BLaER1 (cell line): Measurements from ENCODE around the gene TTLL8.

Experiments
- H3K27ac ChIP-seq: shearing (Covaris generic); formaldehyde crosslinking; 2 replicates; pipeline ENCODE4 v1.8.1; 2022
- H3K27me3 ChIP-seq: shearing (Covaris generic); formaldehyde crosslinking; 2 replicates; pipeline ENCODE4 v1.8.1; 2022
- H3K36me3 ChIP-seq: shearing (Covaris generic); formaldehyde crosslinking; 2 replicates; pipeline ENCODE4 v1.8.1; 2022
- H3K4me1 ChIP-seq: shearing (Covaris generic); formaldehyde crosslinking; 2 replicates; pipeline ENCODE4 v1.8.1; 2022
- H3K4me2 ChIP-seq: shearing (Covaris generic); formaldehyde crosslinking; 2 replicates; pipeline ENCODE4 v1.8.1; 2022
- H3K4me3 ChIP-seq: shearing (Covaris generic); formaldehyde crosslinking; 2 replicates; pipeline ENCODE4 v1.8.1; 2022
- H3K9ac ChIP-seq: shearing (Covaris generic); formaldehyde crosslinking; 2 replicates; pipeline ENCODE4 v1.8.1; 2022
- H3K9me3 ChIP-seq: shearing (Covaris generic); formaldehyde crosslinking; 2 replicates; pipeline ENCODE4 v1.8.1; 2022
- H4K20me1 ChIP-seq: shearing (Covaris generic); formaldehyde crosslinking; 2 replicates; pipeline ENCODE4 v1.8.1; 2022
- Cebpa-rat ChIP-seq: shearing (Covaris generic); IDR thresholded peaks from 2 replicates; pipeline ENCODE4 v1.8.1; 2022

TTLL8 gene

DNA sequence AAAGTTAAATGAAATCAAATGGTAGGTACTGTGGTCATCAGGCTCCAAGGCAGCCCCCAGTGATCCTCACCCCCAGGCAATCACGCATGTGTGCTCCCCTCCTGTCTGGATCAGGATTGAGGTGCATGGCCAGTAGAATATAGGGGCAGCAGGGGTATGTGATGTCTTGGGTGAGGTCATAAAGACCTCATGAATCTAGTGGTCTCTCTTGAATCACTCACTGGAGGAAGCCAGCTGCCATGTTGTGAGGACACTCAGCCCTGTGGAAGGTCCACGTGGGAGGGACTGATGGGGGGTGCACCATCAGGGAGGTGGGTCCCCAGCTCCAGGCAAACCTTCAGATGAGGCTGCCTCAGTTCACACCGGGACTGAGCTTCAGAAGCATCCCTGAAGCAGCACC is 38.8 kb downstream of the TTLL8 start:
- H3K4me2 ChIP-seq, result no peak overlapping the region
- no peak overlapping the region for H3K9ac ChIP-seq
- H3K36me3 ChIP-seq, result no peaks in the 10 kb centered on the region
- H3K27me3 ChIP-seq, result peaks cover 52% of the 10 kb centered on the region
- no peak for TF ChIP-seq Cebpa-rat
- H3K4me3 ChIP-seq, result no peak overlapping the region
- peaks cover 12% of the 10 kb centered on the region; the same call in 1 of the 2 replicates for H3K9me3 ChIP-seq
- peaks cover 12% of the 10 kb centered on the region; the same call in 1 of the 2 replicates for H4K20me1 ChIP-seq
- no peak overlapping the region for H3K27ac ChIP-seq
- peaks cover 8% of the 10 kb centered on the region; the same call in 1 of the 2 replicates for H3K4me1 ChIP-seq

DNA sequence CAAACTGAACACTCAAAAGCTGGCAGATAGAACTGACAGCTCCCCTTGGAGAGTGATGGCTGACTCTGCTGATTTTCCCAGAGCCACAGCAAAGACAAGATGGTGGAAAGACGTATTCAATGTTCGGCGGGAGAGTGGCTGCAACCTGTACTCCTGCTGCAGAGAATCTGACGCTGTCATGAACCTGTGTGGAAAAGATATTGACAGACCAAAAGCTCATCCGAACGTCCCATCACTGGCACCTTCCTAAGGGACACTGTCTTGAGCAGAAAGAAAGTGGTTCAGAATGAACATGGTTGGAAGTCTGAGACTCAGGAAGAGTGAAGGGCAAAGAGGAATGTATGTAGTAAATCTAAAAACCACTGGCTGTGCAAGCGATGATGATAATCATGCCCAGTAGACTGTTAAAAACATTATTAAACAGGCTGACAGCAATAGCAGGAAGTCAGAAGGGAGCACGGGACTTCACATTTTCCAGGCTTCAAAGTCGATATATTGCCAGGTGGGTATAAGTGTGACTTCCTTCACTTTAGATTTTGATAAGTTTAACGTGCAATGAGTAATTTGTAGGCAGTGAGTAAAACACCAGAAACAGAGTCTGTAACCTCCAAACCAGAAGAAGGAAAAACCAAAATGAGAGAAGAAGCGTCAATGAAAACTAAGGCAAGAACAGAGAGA is 39.4 kb downstream of the TTLL8 start:
- no peak overlapping the region; the same call in 1 of the 2 replicates for H3K4me2 ChIP-seq
- no peak overlapping the region for H3K9ac ChIP-seq
- H3K36me3 ChIP-seq, result no peaks in the 10 kb centered on the region
- H3K4me1 ChIP-seq, result peaks cover 9% of the 10 kb centered on the region; the same call in 1 of the 2 replicates
- no peak overlapping the region for H3K4me3 ChIP-seq
- no peak for TF ChIP-seq Cebpa-rat
- H4K20me1 ChIP-seq, result peaks cover 16% of the 10 kb centered on the region; the same call in 1 of the 2 replicates
- peaks cover 12% of the 10 kb centered on the region; the same call in 1 of the 2 replicates for H3K9me3 ChIP-seq
- H3K27ac ChIP-seq, result no peak overlapping the region
- H3K27me3 ChIP-seq, result peaks cover 57% of the 10 kb centered on the region

DNA sequence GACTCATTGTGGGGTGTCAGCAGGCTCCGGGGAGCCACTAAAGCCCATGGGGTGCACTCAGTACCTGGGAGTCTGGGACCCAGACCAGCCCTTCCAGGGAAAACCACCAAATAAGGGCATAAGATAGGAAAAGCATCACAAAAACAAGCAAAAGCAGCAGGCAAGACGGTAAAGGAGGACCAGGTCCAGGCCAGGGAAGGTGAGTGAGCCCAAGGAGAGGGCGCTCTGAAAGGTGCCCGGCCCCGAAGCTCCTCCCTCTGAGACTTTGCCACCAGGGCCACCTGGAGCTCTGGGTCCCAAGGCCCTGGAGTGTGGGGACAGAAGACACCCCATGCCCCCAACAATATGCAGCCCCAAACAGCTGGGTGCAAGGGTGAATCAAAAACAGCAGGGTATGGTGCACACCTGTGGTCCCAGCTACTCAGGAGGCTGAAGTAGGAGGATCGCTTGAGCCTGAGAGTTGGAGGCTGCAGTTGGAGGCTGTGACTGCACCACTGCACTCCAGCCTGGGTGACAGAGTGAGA is 40.3 kb downstream of the TTLL8 start:
- H4K20me1 ChIP-seq, result peaks cover 18% of the 10 kb centered on the region; the same call in 1 of the 2 replicates
- no peak for TF ChIP-seq Cebpa-rat
- no peak overlapping the region for H3K4me2 ChIP-seq
- no peak overlapping the region for H3K9ac ChIP-seq
- peaks cover 67% of the 10 kb centered on the region for H3K27me3 ChIP-seq
- H3K4me3 ChIP-seq, result no peak overlapping the region
- H3K36me3 ChIP-seq, result no peaks in the 10 kb centered on the region
- H3K27ac ChIP-seq, result no peak overlapping the region
- H3K9me3 ChIP-seq, result peaks cover 12% of the 10 kb centered on the region; the same call in 1 of the 2 replicates
- H3K4me1 ChIP-seq, result peaks cover 9% of the 10 kb centered on the region; the same call in 1 of the 2 replicates

DNA sequence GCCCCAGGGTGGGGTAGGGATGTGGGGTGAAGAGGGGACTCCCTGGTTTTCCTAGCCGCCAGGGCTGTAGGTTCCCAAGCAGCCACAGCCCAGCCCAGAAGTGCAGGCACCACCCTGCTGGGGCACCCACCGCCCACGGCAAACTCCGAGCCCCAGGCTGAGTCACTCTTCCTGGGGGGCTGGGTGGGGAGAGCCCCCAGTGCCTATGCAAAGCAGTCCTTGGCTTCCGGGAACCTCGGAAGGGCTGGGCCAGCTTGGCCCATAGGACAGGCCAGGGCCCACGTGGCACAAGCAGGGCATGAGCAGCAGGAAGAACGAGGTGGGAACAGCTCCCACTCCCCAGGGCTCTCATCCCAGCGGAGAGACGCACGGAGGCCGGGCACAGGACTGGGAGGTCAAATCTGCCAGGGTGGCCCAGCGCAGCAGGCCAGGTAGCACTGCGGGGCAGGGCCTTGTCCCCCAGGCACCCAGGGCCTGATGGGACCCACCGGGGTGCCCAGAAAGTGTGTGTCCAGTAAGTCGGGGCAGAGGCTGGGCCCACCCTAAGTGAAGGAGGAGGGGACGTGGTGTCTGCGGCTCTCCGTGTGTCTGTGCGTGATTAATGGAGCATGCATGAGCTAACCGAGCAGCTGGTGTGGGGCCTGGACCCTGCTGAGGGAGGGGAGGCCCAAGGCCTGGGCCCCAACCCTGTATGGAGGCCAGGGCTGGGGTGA is 41.0 kb downstream of the TTLL8 start:
- no peaks in the 10 kb centered on the region for H3K36me3 ChIP-seq
- H3K4me2 ChIP-seq, result no peak overlapping the region
- H3K4me3 ChIP-seq, result no peak overlapping the region
- H3K27me3 ChIP-seq, result peaks cover 73% of the 10 kb centered on the region
- H3K9me3 ChIP-seq, result peaks cover 12% of the 10 kb centered on the region; the same call in 1 of the 2 replicates
- peaks cover 9% of the 10 kb centered on the region; the same call in 1 of the 2 replicates for H3K4me1 ChIP-seq
- H3K9ac ChIP-seq, result no peak overlapping the region
- TF ChIP-seq Cebpa-rat, result no peak
- H4K20me1 ChIP-seq, result peaks cover 25% of the 10 kb centered on the region; the same call in 1 of the 2 replicates
- H3K27ac ChIP-seq, result no peak overlapping the region

DNA sequence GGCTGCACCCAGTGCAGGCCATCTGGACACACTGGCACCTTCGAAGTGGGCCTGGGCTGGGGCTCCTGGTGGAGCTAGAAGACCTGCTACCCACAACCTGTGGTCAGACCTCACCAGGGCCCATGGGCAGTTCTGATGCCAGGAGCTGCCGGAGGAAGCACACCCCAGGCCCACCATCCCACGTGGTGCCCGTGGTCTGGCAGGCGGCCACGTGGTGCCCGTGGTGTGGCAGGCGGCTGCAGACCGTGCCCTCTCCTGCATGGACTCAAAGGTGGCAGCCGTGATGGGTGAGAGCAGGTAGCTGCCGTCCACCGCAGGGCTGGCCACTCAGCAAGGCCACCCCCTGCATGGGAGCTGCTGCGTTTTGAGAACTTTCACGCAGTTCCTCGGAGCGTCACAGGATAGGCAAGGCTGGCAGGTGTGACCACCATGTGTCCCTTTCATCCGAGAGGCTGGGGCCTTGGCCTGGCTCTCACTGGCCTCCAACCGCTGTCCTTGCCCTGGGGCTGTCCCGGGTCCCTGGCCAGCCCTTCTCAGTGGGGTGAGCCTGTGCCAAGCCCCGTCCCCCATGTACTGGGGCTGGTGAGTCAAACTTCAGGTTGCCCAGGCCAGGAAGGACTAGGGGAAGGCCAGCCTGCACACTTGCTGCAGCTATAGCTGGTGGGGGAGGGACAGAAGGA is 41.6 kb downstream of the TTLL8 start:
- peaks cover 80% of the 10 kb centered on the region for H3K27me3 ChIP-seq
- TF ChIP-seq Cebpa-rat, result no peak

DNA sequence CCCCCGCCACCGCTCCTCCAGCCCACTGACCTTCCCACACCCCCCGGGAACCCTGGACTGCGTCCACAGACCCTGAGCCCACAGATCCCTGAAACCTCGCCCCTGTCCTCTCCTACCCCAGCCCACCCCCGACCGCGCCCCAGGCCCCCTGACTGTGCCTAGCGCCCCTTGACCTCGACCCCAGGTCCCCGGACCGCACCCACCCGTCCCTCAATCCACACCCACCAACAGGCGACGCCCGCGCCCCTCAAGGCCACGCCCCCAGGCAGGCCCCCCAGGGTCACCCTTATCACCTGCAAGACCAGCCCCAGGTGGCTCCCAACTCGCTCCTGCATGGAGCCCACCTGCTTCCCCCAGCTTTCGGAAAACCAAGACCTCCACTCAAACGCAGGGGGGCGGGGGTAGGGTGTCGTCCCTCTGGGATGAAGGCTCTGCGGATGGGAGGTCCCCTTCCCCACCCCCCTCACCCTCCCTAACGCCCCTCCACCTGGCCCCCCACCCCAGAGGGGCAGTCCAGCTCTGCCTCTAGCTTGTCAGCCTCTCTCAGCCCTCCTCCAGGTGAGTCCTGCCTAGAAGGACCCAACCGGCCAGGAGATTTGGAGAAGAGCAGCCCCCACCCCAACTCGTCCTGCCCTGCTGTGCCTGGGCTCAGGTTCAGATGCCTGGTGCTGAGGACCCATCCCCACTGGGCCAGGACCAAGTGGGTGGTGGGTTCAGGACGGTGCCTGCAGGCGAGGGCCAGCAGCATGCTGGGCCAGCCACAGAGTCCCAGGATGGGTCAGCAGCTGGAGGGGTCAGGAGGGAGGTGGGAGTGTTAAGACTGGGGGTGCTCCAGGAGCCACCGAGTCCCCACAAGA is 42.4 kb downstream of the TTLL8 start:
- Histone ChIP-seq H3K4me1 (peaks cover 9% of the 10 kb centered on the region; the same call in 1 of the 2 replicates), H3K27me3 (peaks cover 88% of the 10 kb centered on the region)

More for the DNA sequence above, 41.6 kb downstream of the TTLL8 start:
- H3K4me1 ChIP-seq, result peaks cover 9% of the 10 kb centered on the region; the same call in 1 of the 2 replicates
- no peak overlapping the region for H3K9ac ChIP-seq
- H3K4me2 ChIP-seq, result no peak overlapping the region
- H3K9me3 ChIP-seq, result peaks cover 12% of the 10 kb centered on the region; the same call in 1 of the 2 replicates
- peaks cover 32% of the 10 kb centered on the region; the same call in 1 of the 2 replicates for H4K20me1 ChIP-seq
- no peak overlapping the region for H3K27ac ChIP-seq
- H3K4me3 ChIP-seq, result no peak overlapping the region
- no peaks in the 10 kb centered on the region for H3K36me3 ChIP-seq

DNA sequence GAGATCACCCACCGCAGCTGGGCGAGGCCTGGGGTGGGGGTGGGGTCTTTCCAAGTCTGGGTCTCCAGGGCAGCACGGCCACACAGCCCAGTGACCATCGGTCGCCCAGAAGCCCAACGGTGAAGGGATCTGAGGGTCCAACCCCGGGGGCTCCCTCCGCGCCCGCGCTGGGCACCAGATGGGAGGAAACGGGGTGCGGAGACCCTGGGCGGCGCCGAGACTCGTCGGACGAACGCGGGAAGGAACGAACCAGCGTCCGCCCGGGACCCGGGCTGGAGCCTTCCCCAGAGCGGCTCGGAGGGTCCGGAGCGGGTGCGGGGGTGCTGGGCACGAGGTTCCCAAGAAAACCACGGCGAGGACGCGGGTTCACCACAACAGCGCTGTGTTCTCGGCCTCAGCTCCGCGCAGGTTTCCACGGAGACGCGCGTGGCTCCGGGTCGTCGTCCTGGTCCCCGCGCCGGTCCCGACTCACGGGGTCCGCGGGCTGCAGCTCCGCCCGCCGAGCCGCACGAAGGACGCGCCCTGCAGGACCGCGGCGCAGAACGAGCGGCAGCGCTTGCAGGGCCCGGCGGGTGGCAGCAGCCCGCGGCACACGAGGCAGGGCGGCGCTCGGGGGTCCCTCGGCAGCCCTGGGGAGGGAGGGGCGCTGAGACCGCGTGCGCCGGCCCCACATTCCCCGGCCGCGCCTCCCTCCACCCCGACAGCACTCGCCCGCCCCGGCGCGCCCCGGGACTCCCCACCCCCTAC is 43.3 kb downstream of the TTLL8 start:
- peak overlapping the region; percentile 34 for H3K4me2 ChIP-seq
- peaks cover 9% of the 10 kb centered on the region; the same call in 1 of the 2 replicates for H3K4me1 ChIP-seq
- H3K9me3 ChIP-seq, result peaks cover 5% of the 10 kb centered on the region; the same call in 1 of the 2 replicates
- H3K4me3 ChIP-seq, result peak overlapping the region; percentile 22; the same call in 1 of the 2 replicates
- H3K27me3 ChIP-seq, result peaks cover 96% of the 10 kb centered on the region
- H4K20me1 ChIP-seq, result peaks cover 32% of the 10 kb centered on the region; the same call in 1 of the 2 replicates
- H3K36me3 ChIP-seq, result no peaks in the 10 kb centered on the region
- no peak for TF ChIP-seq Cebpa-rat
- H3K27ac ChIP-seq, result no peak overlapping the region
- no peak overlapping the region for H3K9ac ChIP-seq

More for the DNA sequence above, 42.4 kb downstream of the TTLL8 start:
- no peak overlapping the region for H3K9ac ChIP-seq
- H3K36me3 ChIP-seq, result no peaks in the 10 kb centered on the region
- H4K20me1 ChIP-seq, result peaks cover 32% of the 10 kb centered on the region; the same call in 1 of the 2 replicates
- no peak for TF ChIP-seq Cebpa-rat
- H3K4me2 ChIP-seq, result no peak overlapping the region
- H3K27ac ChIP-seq, result no peak overlapping the region
- H3K4me3 ChIP-seq, result no peak overlapping the region
- peaks cover 11% of the 10 kb centered on the region; the same call in 1 of the 2 replicates for H3K9me3 ChIP-seq

DNA sequence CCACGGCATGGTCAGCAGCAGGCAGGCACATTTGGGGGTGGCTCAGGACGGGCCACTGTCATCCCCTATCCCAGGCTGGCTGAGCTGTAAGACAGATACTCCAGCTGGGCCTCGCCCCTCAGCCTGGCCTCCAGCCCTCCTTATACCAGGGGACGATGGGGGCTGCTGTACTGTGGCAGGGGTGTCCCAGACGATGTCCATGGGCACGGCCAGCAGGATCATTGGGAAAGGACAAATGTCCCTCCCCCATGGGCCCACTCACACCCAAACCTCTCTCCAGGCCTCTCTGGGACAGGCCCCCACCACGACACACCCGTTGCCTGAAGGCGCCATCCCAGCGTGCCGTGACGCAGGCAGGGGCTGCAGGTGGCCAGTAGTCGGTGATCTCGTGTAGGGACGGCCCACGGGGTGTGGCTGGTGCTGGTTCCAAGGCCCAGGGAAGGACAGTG is 44.0 kb downstream of the TTLL8 start:
- peaks cover 97% of the 10 kb centered on the region for H3K27me3 ChIP-seq
- H3K4me1 ChIP-seq, result peaks cover 9% of the 10 kb centered on the region; the same call in 1 of the 2 replicates
- H3K9ac ChIP-seq, result no peak overlapping the region
- no peak overlapping the region for H3K4me3 ChIP-seq
- no peaks in the 10 kb centered on the region for H3K9me3 ChIP-seq
- no peak for TF ChIP-seq Cebpa-rat
- H3K36me3 ChIP-seq, result no peaks in the 10 kb centered on the region
- peaks cover 32% of the 10 kb centered on the region; the same call in 1 of the 2 replicates for H4K20me1 ChIP-seq
- no peak overlapping the region for H3K4me2 ChIP-seq
- no peak overlapping the region for H3K27ac ChIP-seq
